ENCODE results near the gene TCERG1. TPM values are rescaled to one million over a fixed set of nuclear protein-coding genes. Genes with fewer than 3 reads are reported as not detected.
"Not testable (repeated sequence)": the region's sequence is repeated elsewhere in the genome, so short reads cannot be mapped to it uniquely, and the experiment has no call there.

The TCERG1 gene
- total and polyA plus RNA-seq, 3 donors from 2014 or later: 43.0 to 134 (median 122) TPM

DNA sequence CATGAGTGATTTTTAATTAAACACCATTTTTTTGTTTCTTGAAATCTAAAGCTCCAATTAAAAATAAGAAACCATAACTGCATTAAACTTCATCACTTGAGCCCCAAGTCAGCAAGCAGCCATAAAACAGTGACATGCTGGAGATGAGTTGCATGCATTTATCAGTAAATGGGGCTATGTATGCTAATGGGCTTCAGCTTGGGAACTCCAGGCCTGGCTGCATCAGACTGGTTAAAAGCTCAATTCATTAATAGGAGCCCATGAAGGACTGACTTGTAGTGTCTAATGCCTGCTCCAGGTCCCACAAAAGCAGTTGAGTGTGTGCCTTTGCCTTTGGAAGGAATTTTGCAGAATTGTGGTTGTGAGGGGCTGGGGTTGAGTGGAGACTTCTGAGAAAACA, 102.5 kb downstream of the TCERG1 start:
- Histone ChIP-seq H3K4me1 (no peaks in the 10 kb centered on the region), H3K36me3 (ENCODE audit: low read depth, missing control alignments) (no peaks in the 10 kb centered on the region), H3K27me3 (no peaks in the 10 kb centered on the region), H3K4me3 (no peak overlapping the region), H3K9me3 (no peaks in the 10 kb centered on the region), H3K27ac (no peak overlapping the region)
- TF ChIP-seq, protein P1, sequence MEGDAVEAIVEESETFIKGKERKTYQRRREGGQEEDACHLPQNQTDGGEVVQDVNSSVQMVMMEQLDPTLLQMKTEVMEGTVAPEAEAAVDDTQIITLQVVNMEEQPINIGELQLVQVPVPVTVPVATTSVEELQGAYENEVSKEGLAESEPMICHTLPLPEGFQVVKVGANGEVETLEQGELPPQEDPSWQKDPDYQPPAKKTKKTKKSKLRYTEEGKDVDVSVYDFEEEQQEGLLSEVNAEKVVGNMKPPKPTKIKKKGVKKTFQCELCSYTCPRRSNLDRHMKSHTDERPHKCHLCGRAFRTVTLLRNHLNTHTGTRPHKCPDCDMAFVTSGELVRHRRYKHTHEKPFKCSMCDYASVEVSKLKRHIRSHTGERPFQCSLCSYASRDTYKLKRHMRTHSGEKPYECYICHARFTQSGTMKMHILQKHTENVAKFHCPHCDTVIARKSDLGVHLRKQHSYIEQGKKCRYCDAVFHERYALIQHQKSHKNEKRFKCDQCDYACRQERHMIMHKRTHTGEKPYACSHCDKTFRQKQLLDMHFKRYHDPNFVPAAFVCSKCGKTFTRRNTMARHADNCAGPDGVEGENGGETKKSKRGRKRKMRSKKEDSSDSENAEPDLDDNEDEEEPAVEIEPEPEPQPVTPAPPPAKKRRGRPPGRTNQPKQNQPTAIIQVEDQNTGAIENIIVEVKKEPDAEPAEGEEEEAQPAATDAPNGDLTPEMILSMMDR (IDR thresholded peaks at IDR 0.05): no peak
- no peak for TF ChIP-seq POLR2A (IDR thresholded peaks at IDR 0.05)
- intact Hi-C loops (cut with DNase I; ENCODE audit: low total_unique reads): loop anchor here (10.0 kb wide), 1 partner anchor 415 kb away; no protein-coding TSS in a partner anchor
- DNase-seq: no peak

DNA sequence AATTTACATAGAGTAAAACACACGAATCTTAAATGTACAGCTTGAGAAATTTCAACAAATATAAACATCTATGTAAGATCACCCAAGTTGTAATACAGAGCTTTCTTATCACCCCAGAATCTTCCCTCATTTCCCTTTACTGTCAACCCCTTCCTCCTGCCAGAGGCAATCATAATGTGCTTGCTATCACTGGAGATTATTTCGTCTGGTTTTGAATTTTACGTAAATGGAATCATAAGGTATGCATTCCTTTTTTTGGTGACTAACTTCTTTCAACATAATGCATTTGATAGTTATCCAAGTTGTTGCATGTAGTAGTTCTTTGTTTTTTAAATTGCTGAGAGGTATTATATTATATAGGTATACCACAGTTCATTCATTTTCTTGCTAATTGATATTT, 106.3 kb downstream of the TCERG1 start:
- Histone ChIP-seq H3K4me1 (no peaks in the 10 kb centered on the region), H3K36me3 (ENCODE audit: low read depth, missing control alignments) (no peaks in the 10 kb centered on the region), H3K27ac (no peak overlapping the region), H3K4me3 (no peak overlapping the region), H3K9me3 (no peaks in the 10 kb centered on the region), H3K27me3 (no peaks in the 10 kb centered on the region)
- 82 to 85% methylated on average over 3 of the region's 3 CpGs for WGBS, 2 donors
- intact Hi-C loops (cut with DNase I; ENCODE audit: low total_unique reads): no loop called here
- no peak for DNase-seq
- no peak for TF ChIP-seq POLR2A (IDR thresholded peaks at IDR 0.05)
- TF ChIP-seq, protein P1 (IDR thresholded peaks at IDR 0.05): no peak

GRCh38 chr5:146556884-146557283, 109.8 kb downstream of the TCERG1 start:
- H3K36me3 ChIP-seq (ENCODE audit: low read depth, missing control alignments); intact Hi-C loops (cut with DNase I; ENCODE audit: low total_unique reads); H3K4me3 ChIP-seq; DNase-seq; H3K27me3 ChIP-seq; H3K27ac ChIP-seq; H3K9me3 ChIP-seq; H3K4me1 ChIP-seq: not testable (repeated sequence)
- WGBS, 2 donors: 83 to 99% methylated on average over 3 to 4 of the region's 4 CpGs

- no peaks in the 10 kb centered on the region for H3K36me3 ChIP-seq (ENCODE audit: low read depth, missing control alignments)
- no peaks in the 10 kb centered on the region for H3K4me1 ChIP-seq
- intact Hi-C loops (cut with DNase I; ENCODE audit: low total_unique reads): no loop called here
- no peaks in the 10 kb centered on the region for H3K27me3 ChIP-seq
- 49 to 51% methylated on average over 3 of the region's 3 CpGs for WGBS, 2 donors
- no peaks in the 10 kb centered on the region for H3K9me3 ChIP-seq
- H3K4me3 ChIP-seq: no peak overlapping the region
- no peak overlapping the region for H3K27ac ChIP-seq
- TF ChIP-seq POLR2A (IDR thresholded peaks at IDR 0.05): no peak
- TF ChIP-seq, protein P1 (IDR thresholded peaks at IDR 0.05): no peak
- no peak for DNase-seq
Observed at GRCh38 chr5:146560205-146560812, 113.2 kb downstream of the TCERG1 start.

Small RNA genes within 50 kb of the gene (small RNA-seq; reads per million reads assigned to genes)
- gene RF02271: 0 reads per million in 2 donors

Other genes with a start within 250 kb of the TCERG1 start
- gene RBM27, start 243.7 kb upstream of the TCERG1 start, total RNA-seq: 10 to 100 TPM; 35.2 to 37.2 TPM
- gene RBM27, start 243.7 kb upstream of the TCERG1 start, polyA plus RNA-seq (ENCODE audit: insufficient read depth, low read depth, low replicate concordance): 20.3 TPM
- gene POU4F3, start 108.5 kb upstream of the TCERG1 start, total RNA-seq: not detected
- not detected for gene POU4F3, start 108.5 kb upstream of the TCERG1 start, polyA plus RNA-seq (ENCODE audit: insufficient read depth, low read depth, low replicate concordance)
- not detected for gene GPR151, start 68.9 kb downstream of the TCERG1 start, total RNA-seq
- not detected for gene GPR151, start 68.9 kb downstream of the TCERG1 start, polyA plus RNA-seq (ENCODE audit: insufficient read depth, low read depth, low replicate concordance)